GM10266 (cell line): Measurements from ENCODE around the gene FIZ1.

Source experiments
- DNase-seq: peaks from one replicate; pipeline ENCODE4 v3.0.0; 2012; ENCODE audit errors: extremely low spot score
- TF ChIP-seq, protein P1 (sequence below): IDR thresholded peaks from 2 replicates; pipeline ENCODE4 v1.5.1; 2012; ENCODE audit warnings: mild to moderate bottlenecking, low read depth; ENCODE audit not compliant: control insufficient read depth, insufficient read depth; ENCODE audit errors: missing control alignments

Gene FIZ1

GRCh38 chr19:55602104-55603001 lies 3.0 kb upstream of the FIZ1 start:
- TF ChIP-seq, protein P1, sequence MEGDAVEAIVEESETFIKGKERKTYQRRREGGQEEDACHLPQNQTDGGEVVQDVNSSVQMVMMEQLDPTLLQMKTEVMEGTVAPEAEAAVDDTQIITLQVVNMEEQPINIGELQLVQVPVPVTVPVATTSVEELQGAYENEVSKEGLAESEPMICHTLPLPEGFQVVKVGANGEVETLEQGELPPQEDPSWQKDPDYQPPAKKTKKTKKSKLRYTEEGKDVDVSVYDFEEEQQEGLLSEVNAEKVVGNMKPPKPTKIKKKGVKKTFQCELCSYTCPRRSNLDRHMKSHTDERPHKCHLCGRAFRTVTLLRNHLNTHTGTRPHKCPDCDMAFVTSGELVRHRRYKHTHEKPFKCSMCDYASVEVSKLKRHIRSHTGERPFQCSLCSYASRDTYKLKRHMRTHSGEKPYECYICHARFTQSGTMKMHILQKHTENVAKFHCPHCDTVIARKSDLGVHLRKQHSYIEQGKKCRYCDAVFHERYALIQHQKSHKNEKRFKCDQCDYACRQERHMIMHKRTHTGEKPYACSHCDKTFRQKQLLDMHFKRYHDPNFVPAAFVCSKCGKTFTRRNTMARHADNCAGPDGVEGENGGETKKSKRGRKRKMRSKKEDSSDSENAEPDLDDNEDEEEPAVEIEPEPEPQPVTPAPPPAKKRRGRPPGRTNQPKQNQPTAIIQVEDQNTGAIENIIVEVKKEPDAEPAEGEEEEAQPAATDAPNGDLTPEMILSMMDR: no peak
- no peak for DNase-seq

- no peak for DNase-seq
- TF ChIP-seq, protein P1: no peak
These were observed 1.8 kb upstream of the FIZ1 start for GRCh38 chr19:55601084-55601483.

GRCh38 chr19:55600662-55601028 lies 1.3 kb upstream of the FIZ1 start:
- TF ChIP-seq, protein P1: no peak
- no peak for DNase-seq

DNA sequence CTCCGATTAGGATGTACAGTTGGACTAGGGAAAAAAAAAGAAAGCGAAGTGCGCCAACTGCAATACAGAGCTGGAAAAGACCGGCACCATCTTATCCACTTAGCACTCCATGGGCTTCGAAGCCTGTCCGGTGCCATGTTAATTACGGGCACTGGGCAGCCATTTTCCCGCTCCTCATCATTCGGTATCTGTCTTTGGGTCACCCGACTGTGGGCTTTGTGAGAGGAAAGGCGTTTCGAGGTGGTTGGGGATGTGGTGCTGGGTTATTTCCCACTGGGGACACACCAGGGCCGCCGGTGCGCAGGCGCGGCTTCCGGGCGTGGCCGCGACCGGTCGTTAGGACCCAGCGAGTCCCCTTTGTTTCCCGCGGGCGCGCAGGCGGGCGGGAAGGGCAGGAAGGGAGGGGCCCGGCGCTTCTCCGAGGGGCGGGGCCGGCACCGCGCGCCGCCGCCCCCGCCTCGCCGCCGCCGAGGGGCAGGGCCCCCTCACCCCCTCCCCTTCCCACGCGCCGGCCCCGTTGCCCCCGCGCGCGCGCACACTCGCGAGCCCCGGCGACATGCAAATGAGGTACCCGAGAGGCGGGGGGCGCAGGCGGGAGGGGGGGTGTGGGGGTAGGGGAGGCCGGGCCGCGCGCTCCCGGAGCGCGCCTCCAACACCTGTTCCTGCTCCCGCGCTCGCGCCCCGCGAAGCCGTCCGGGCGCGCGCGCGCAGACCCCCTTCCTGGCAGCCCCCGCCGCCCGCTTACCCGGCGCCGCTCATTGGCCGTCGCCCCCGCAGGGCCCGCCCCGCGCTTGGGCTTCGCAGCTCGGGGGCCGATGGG lies 735 bp upstream of the FIZ1 start, which contains the start of gene ZNF524:
Gene ZNF524 (plus strand): TSS at position 447 of the 820 bp plus-strand sequence. CDS start 1,825 bp downstream, outside the sequence.
- TF ChIP-seq, protein P1: no peak
- peak; percentile 93 for DNase-seq

DNA sequence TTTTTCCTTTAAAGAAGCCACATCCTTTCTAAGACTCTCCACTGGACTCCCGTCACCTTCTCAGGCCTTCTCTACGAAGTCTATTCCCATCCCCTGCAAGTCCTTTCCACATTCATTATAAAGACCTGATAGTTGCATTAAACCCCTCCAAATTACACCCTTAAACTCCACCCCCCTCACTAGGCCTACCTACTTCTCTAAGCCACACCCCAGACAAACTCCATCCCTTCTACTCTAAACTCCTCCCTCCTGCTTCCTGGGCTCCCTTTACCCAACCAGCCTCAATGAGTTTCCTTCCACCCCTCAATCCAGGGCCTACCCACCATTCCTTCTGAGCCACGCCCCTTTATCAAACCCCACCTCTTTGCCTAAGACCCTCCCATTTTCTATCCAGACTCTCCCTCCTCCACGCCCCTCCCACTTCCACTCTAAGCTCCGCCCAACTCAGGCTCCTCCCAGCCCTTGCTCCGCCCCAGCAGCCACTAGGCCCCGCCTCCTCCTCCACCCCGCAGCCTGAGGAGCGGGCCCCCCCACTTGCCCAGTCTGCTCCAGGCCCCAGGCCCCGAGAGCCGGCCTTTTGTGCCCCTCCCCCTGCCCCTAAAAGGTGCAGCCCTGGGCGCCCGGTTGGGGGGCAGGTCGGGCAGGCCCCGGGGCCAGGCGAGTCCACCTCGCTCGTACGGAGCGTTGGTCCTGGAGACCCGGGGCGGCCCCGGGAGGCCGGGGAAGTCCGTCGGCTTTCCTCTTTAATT lies 424 bp downstream of the FIZ1 start:
- TF ChIP-seq, protein P1: no peak
- peak; percentile 95 for DNase-seq

GRCh38 chr19:55598034-55598433 lies 1.3 kb downstream of the FIZ1 start:
- TF ChIP-seq, protein P1: no peak
- DNase-seq: no peak
